Activated CD8-positive, alpha-beta memory T cell treated with anti-CD3 and anti-CD28 coated beads, Interleukin-2, amount 50 U/mL, for 1 hour (primary cell): ENCODE data around the gene TTC28.
"Not testable (repeated sequence)": the region's sequence is repeated elsewhere in the genome, so short reads cannot be mapped to it uniquely, and the experiment has no call there.

ENCODE experiments used
- DNase-seq: peaks from one replicate; pipeline ENCODE4 v3.0.0-alpha.2; 2020; ENCODE audit errors: extremely low read depth

Gene TTC28

GRCh38 chr22:28406246-28406645 is 273.4 kb downstream of the TTC28 start:
- DNase-seq: no peak

- no peak for DNase-seq
These were observed 274.1 kb downstream of the TTC28 start for GRCh38 chr22:28405588-28405987.

- DNase-seq: no peak
These were observed 277.1 kb downstream of the TTC28 start for GRCh38 chr22:28402539-28402938.

- DNase-seq: no peak
These were observed 277.6 kb downstream of the TTC28 start for GRCh38 chr22:28402060-28402459.

DNA sequence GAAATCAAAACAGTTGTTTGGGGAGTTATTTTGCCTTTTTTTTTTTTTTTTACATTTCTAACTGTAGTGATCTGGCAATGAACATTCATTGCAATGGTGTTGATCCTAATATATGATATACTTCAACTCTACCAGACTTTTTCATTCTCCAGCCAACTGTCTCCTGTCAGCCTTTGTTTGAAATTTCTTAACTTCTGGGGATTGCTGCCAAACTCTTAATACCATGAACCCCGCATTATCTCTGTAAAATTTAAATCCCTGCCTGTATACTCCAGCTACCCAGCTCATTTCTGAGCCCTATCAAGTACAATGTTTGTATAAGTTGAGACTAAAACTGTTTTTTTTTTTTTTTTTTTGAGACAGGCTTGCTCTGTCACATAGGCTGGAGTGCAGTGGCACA is 280.7 kb downstream of the TTC28 start:
- DNase-seq: no peak

GRCh38 chr22:28398355-28398754 is 281.3 kb downstream of the TTC28 start:
- DNase-seq: no peak

DNA sequence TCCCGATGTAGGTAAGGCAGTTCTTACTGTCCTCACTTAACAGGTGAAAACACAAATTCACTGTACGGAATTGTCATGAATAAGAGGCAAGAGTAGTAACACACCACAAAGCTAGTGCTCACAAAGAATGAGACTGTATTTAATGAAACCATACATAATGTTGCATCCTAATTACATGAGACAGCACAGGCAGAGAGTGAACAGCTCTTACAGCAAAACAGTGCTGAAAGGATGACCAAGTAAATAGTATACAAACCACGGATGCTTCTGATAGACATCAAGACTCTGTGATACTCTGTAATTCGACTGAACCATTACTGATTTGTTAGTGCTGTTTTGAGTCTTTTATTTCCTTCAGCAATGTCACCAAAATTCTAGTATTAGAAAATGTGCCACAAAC is 282.3 kb downstream of the TTC28 start:
- no peak for DNase-seq

DNA sequence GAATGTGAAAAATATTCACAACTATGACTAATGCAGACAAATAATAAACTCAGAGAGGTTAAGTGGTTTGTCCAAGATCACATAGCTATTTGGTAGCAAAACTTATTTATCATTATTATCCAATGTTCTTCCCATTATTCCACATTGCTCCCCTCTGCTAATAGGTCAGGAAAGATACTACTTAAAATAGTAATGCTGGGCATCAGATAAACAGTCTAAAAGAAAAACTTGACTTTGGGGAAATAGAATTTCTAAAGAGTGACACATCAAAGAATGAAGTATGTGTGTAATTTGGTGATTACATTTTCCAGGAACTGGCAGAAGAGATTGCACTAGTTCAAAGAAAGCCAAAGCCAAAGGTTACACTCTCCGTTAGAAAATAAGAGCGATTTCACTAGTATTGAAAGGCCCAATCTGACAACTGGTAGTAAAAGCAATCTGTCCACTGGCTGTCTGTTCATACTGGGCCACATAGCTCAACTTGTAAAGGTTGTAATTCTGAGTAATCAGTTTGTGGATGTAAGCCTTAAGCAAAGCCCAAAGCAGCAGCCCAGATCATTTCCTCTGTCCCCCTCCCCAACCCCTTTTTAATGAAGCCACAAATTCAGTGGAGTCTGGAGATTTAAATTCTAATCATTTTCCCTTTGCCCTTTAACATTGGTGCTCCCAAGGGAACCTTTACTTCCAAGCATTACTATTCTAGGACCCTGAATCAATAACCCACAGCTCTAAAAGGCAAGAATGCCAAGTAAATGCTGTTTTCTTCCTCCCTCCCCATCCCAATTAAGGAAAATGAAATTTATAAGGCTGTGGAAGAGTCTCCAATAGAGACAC is 283.5 kb downstream of the TTC28 start:
- no peak for DNase-seq

GRCh38 chr22:28395520-28395919 is 284.1 kb downstream of the TTC28 start:
- DNase-seq: no peak

DNA sequence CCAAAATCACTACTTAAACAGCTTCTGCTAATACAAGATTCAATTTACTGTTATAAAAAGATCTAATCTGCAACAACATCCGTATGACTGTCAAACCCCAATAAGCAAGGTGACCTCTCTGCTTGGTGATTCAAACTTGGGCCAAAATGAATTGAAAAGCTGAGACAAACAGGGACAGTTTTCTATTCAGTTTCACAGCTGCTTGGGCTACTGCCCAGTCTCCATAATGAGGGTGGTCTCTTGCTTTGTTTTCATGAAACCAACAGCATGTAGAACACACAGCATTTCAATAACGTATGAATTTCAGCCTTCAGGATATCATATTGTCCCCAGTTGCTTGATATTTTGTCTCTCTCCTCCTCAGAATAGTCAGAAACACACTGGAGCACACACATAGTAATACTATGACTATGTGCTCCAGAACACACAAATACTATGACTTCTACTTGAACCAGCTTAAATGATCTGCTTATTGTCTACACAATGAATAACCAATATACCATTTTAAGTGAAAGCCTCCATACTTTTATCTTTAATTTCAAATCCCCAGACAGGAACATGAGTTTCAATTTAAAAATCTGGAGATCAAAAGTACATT is 285.0 kb downstream of the TTC28 start:
- no peak for DNase-seq

DNA sequence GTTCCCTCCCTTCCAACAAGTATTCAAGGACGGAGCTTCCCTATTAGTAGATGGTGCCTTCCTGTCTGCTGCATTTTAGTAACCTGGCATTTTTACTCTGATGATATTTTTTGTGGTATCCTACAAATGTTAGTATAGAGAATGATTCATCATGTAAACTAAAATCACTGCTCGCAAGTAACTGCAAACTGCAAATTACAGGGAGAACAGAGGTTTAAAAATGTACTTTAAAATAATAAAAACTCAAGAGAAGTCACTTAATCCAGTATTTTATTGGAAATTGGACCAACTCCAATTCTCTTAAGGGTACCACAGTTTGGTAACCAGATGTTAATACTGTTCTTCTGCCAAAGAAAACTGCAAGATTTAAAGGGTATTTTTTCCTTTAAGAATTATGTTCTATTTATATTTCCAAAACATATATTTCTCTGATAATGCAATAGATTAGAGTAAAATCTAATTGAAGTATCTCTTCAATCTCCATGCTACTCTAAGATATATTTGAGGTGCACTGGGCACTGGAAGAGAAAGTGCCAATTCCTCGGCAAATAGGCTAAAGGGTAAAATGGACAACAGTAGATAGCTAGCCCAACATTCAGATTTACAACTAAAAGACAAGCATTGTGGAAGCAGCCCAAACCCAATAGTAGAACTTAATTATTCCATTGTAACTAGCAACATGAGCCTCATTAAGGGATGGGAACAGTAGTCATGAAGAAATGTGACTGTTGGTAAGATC is 298.0 kb downstream of the TTC28 start:
- no peak for DNase-seq

DNA sequence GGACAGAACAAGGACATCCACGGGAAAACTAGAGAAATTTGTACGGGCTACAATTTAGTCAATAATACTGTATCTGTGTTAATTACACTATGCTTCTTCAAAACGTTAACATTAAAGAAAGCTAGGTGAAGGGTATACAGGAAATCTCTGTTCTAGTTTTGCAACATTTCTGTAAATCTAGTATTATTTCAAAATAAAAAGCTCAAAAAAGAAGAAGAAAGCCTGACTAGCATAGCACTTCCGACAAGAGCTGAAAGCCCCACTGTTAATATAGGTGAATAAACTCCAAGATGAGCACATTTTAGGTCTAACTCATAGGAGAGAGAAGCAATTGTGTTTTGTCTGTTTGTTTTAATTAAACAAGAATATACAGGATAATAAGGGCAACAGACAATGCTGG is 299.7 kb downstream of the TTC28 start:
- no peak for DNase-seq

DNA sequence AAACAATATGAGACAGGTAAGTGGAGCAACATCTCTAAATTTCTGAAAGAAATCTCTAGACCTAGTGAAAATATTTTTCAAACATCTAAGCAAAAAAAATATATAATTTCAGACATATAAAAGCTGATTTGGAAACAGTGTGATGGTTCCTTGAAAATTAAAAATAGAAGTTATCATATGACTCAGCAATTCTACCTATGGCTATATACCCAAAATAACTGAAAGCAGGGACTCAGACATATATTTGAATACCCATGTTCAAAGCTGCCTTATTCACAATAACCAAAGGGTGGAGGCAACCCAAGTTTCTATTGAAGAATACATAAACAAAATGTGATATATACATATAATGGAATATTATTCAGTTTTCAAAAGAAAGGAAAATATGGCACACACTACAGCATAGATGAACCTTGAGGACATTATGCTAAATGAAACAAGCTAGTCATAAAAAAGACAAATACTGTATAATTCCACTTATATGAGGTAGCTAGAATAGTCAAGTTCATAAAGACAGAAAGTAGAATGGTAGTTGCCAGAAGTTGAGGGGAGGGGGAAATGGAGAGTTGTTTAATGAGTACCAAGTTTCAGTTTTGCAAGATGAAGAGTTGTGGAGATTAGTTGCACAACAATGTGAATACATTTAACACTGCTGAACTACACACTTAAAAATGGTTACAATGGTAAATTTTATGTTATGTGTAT is 300.4 kb downstream of the TTC28 start:
- DNase-seq: no peak

DNA sequence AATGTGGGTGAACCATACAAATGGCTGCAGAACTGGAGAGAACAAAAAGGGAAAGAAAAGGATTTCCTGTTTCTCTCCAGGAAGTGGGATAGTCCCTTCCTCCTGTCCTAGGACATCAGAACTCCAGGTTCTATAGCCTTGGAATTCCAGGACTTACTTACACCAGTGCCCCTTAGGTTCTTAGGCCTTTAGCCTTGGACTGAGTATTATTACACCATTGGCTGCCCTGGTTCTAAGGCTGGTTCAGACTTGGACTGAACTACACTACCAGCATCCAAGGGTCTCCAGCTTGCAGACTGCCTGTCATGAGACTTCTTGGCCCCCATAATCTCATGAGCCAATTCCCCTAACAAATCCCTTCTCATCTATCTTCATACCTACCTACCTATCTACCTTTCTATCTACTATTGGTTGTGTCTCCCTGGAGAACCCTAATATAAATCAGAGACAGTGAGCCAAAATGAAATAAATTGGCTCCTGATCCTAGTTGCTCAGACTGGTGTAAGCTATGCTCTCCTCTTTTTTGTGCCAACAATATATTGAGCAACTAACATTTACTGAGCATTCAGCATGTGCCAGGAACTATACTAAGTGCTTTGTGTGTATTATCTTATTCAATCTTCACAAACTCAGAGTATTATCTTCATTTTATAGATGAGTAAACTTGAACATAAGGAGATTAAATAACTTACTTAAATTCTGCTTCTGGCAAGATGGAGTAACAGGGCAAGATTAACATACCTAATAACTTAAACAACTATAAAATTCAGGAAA is 303.7 kb downstream of the TTC28 start:
- DNase-seq: no peak

DNA sequence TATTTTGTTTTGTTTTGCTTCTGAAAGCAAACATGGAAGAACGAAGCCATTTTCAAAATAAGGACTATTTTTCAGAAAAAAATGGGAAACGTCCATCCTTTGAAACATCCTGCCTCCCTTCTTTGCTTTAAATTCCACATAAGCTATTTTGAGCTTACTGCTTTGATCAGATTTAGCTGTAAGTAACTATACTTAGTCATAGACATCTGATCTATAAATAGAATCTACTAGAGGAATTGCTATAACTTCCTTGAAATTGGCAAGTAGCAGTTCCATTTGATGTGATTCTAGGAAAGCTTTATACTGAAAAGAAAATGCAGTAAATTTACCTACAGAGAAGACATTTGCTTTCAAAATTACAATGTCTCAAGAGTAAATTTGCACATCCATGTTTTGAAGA is 305.8 kb downstream of the TTC28 start:
- no peak for DNase-seq

DNA sequence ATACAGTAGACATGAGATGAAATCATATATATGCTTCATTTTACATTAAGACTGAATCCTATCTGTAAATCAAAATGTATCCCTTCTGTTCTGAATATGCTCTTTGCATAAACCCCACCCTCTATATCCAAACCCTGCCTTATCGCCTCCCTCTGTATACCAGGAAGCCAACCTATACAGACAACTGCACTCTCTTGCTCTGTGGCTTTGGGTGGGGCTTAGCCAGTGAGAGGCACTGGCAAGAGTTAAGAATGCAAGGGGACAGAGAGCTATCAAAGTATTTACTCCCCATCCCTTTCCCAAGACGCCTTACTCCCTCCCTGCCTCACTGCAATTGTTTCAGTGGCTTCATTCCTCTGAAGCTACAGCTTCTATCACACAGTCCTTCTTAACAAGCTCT is 309.8 kb downstream of the TTC28 start:
- no peak for DNase-seq

DNA sequence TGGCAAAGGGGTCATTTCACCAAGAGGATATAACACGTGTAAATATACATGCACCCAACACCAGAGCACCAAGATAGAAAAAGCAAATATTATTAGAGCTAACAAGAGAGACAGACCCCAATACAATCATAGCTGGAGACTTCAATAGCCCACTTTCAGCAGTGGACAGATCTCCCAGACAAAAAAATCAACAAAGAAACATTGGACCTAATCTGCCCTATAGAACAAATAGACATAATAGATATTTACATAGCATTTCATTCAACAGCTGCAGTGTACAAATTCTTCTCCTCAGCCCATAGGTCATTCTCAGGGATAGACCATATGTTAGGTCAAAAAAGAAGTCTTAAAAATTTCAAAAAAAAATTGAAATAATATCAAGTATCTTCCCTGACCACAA is 312.8 kb downstream of the TTC28 start:
- DNase-seq: no peak

DNA sequence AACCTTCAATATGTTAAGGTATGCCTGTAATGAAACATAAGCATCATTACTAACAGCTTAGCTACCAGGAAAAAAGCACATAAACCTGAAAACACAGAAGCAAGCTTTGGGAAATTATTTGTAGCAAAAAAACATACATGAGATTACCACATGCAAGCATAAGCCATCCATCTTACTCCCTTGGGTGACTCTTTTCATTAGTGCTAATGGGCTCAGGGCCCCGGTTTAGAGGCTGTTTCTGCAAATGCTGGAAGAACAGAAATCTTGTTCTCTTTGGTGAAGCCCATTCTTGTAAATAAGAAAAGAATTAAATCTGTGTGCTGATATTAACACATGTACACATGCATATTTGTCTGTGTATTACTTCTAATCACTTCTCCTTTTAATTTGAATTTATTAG is 314.3 kb downstream of the TTC28 start:
- DNase-seq: no peak

GRCh38 chr22:28364105-28364504 is 315.5 kb downstream of the TTC28 start:
- DNase-seq: not testable (repeated sequence)

- no peak for DNase-seq
These were observed 318.7 kb downstream of the TTC28 start for GRCh38 chr22:28360939-28361338.

DNA sequence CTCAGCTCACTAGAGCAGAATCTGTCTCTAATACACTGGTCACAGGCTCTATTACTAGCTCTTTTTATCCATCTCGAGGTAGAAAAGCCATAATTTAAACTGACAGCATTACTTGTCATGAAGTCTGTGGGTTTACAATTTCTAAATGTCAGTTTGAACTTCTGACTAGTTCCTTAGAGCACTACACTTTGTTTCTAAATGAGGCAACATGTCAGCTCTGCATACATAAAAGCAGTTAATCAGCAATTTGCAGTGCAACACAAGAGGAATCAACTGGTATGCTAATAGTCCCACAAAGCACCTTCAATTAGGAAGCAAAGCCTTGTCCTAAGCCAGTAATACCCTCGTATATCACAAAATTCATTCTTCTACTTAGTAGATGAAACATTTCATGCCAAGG is 321.3 kb downstream of the TTC28 start:
- no peak for DNase-seq

DNA sequence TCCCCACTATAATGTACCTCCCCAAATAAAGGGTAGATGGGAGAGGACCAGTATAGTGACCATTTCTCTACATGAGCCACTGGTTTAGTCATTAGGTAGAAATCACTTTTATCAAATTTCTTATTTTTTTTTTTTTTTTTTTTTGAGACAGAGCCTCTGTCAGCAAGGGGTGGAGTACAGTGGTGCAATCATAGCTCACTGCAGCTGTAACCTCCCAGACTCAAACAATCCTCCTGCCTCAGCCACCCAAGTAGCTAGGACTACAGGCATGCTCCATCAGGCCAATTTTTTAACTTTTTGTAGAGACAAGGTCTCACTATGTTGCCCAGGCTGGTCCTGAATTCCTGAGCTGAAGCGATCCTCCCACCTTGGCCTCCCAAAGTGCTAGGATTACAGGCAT is 322.4 kb downstream of the TTC28 start:
- DNase-seq: no peak
